CD4-positive, CD25-positive, alpha-beta regulatory T cell (primary cell): Measurements from ENCODE around the gene DACT3. TPM values are rescaled to one million over a fixed set of nuclear protein-coding genes. Genes with fewer than 3 reads are reported as not detected.

Experiments
- ATAC-seq, 2 donors: fragments of 150-1000 bp; cut with Tn5 transposase; one replicate each; pipeline ENCODE4 v1.10.0; 2021; ENCODE audit warnings: low read depth in 2 of 2, moderate number of reproducible peaks in 2 of 2, moderate library complexity in 1 of 2
- DNase-seq, 3 donors: peaks; one replicate each; pipeline versions ENCODE4 v3.0.0 to v3.0.0-alpha.2; 2012 to 2022; ENCODE audit warnings: mixed read lengths in 1 of 3
- H3K27ac ChIP-seq: one replicate; pipeline ENCODE4 v1.7.0; 2013; ENCODE audit warnings: mild to moderate bottlenecking, low read length; ENCODE audit not compliant: insufficient read depth, poor library complexity, severe bottlenecking
- H3K27me3 ChIP-seq: one replicate; pipeline ENCODE4 v1.7.0; 2013; ENCODE audit warnings: low read length; ENCODE audit not compliant: control insufficient read depth, insufficient read depth
- H3K36me3 ChIP-seq: one replicate; pipeline ENCODE4 v1.7.0; 2013; ENCODE audit warnings: mild to moderate bottlenecking, low read length, moderate library complexity; ENCODE audit not compliant: control insufficient read depth, insufficient read depth
- H3K4me1 ChIP-seq: 2 replicates; pipeline ENCODE4 v1.7.0; 2013; ENCODE audit warnings: mild to moderate bottlenecking, low read length; ENCODE audit not compliant: insufficient read depth, control insufficient read depth, poor library complexity, severe bottlenecking
- H3K4me3 ChIP-seq: one replicate; pipeline ENCODE4 v1.7.0; 2013; ENCODE audit warnings: low read depth, mild to moderate bottlenecking, low read length, moderate library complexity
- H3K9me3 ChIP-seq, 2 experiments: 1 replicate in 1 of 2; 2 replicates in 1 of 2; pipeline ENCODE4 v1.7.0; 2013; ENCODE audit warnings: low read length in 2 of 2, mild to moderate bottlenecking in 1 of 2, moderate library complexity in 1 of 2; ENCODE audit not compliant: control insufficient read depth in 2 of 2
- H3K27ac Mint-ChIP-seq, 3 donors: one replicate each; pipeline ENCODE4 v1.8.0; 2020 to 2022; ENCODE audit warnings: mild to moderate bottlenecking in 3 of 3, mixed read lengths in 3 of 3, moderate library complexity in 2 of 3
- H3K27me3 Mint-ChIP-seq: one replicate; pipeline ENCODE4 v1.8.0; 2022; ENCODE audit warnings: mild to moderate bottlenecking, mixed read lengths
- H3K36me3 Mint-ChIP-seq: one replicate; pipeline ENCODE4 v1.8.0; 2020; ENCODE audit warnings: mixed read lengths
- H3K4me1 Mint-ChIP-seq, 4 donors: one replicate each; pipeline ENCODE4 v1.8.0; 2020 to 2022; ENCODE audit warnings: mixed read lengths in 4 of 4, mild to moderate bottlenecking in 1 of 4
- H3K4me3 Mint-ChIP-seq, 4 donors: one replicate each; pipeline ENCODE4 v1.8.0; 2020 to 2022; ENCODE audit warnings: mild to moderate bottlenecking in 4 of 4, mixed read lengths in 4 of 4, moderate library complexity in 3 of 4
- H3K9me3 Mint-ChIP-seq, 7 donors: one replicate each; pipeline ENCODE4 v1.8.0; 2020 to 2022; ENCODE audit warnings: mixed read lengths in 7 of 7, mild to moderate bottlenecking in 3 of 7, moderate library complexity in 2 of 7
- polyA plus RNA-seq, 4 donors: library from polyadenylated mRNA; unstranded; fragments of 300-500 nt; fragmentation: Illumina TruSeq; gene quantifications; one replicate each; pipeline ENCODE4 v1.2.3, GENCODE V29; 2021
- total RNA-seq: library from RNA; stranded (reverse); gene quantifications from one replicate; pipeline ENCODE4 v1.2.3, GENCODE V29; 2022

DACT3 gene
- total and polyA plus RNA-seq, 5 donors from 2014 or later: not detected

DNA sequence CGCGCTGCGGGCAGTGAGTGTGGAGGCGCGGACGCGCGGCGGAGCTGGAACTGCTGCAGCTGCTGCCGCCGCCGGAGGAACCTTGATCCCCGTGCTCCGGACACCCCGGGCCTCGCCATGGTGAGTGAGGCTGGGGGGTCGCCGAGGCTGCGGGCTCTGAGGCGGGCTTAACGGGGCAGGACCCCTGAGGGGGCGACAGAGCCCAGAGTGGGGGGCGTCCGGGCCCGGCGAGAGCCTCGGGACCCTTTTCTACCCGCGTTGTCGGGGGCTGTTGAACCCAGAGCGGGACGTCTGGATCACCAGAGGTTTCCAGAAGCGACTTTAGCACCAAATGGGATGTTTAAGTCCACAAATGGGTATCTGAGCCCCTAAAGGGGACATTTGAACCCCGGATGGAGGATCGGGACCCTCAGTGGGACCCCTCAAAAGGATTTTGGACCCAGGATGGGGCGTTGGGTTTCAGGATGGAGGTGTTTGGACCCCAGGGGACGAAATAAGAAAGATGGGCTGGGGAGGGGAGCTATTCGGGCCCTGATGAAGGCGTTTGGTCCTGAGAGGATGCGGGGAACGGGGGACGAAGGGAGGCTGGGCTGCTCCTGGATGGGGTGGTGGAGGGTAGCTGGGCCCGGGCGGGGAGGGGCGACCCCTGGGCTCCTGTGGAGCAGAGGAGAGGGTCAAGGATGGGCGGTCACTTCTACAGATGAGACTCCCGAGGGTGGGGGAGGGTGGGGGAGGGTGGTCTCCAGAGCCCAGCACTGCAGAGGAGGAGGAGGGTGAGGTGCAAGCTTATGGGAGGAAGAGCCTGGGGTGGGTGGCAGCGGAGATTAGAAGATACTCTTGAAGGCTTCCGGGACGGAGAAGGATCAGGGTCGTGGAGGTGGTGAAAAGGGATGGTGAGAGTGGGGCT is 59.4 kb downstream of the DACT3 start, which contains the start of gene CALM3:
CALM3 (plus strand) TSS at position 13 of the 907 bp plus-strand sequence; CDS start at position 118, 105 bp downstream.
- peaks cover 13 to 54% (median 24%) of the 10 kb centered on the region in 4 donors for H3K4me1 Mint-ChIP-seq

DNA sequence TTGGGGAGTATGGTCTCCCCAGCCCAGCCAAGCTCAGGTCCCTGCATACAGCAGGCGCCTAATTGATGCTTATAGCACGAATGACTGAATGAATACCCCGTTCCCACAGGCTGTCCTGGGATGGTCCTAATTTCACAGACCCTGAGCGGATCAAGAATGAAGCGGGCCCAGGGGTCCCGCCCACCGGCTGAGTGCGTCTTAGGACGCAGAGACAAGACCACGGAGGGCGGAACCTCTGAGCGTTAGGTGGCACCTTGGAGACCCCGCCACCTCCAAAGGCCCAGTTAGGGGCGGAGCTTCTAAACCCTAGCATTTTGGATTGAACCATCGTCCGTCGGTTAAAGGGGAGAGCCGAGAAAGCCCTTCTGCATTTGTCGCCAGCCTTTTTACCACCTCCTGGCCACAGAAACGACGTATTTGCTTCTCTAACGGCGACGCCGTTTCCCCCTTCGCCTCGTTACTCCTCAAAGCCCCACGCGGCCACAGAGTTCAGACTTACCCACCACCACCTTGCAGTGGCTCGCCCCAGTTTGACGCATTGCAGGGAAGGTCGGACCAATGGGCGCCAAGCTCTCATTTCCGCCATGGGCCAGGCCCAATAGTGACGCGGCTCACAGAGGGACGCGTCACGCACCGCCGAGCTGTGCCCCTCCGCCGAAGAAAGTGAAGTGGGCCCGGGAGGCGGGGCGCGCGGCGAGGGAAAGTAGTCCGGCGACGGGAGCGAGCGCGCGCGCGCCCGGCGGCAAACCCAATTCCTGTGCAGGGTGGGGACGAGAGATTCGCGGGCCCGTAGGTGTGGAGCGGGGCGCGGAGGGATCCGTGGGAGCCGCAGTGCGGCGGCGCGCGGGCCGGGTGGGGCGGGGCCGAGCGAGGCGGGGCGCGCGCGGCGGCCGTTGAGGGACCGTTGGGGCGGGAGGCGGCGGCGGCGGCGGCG is 60.3 kb downstream of the DACT3 start:
- Mint-ChIP-seq H3K27me3 (peaks cover 19% of the 10 kb centered on the region), H3K4me3 (peak overlapping the region; percentile 92 to 100 (median 98)), H3K27ac (peak overlapping the region; percentile 100), H3K9me3 (peaks cover 0 to 11% (median 5%) of the 10 kb centered on the region in 7 donors), H3K4me1 (peaks cover 10 to 47% (median 20%) of the 10 kb centered on the region in 4 donors), H3K36me3 (peaks cover 10% of the 10 kb centered on the region)
- H3K27me3 ChIP-seq: no peaks in the 10 kb centered on the region
- H3K9me3 ChIP-seq: peaks cover 6 to 9% of the 10 kb centered on the region in 2 experiments
- H3K4me1 ChIP-seq: peaks cover 38% of the 10 kb centered on the region
- peaks cover 5% of the 10 kb centered on the region for H3K36me3 ChIP-seq
- peak overlapping the region; percentile 99 for H3K27ac ChIP-seq
- peak; percentile 87 for ATAC-seq
- DNase-seq: peak; percentile 93 to 99 (median 98)
- peak overlapping the region; percentile 92 for H3K4me3 ChIP-seq

More for the DNA sequence above, 59.4 kb downstream of the DACT3 start, which contains the start of gene CALM3:
- Histone ChIP-seq H3K27me3 (no peaks in the 10 kb centered on the region), H3K4me1 (peaks cover 38% of the 10 kb centered on the region), H3K36me3 (peaks cover 14% of the 10 kb centered on the region), H3K4me3 (peak within 1 kb of the TSS; percentile 93), H3K27ac (peak within 1 kb of the TSS; percentile 99), H3K9me3 (peaks cover 6 to 9% of the 10 kb centered on the region in 2 experiments)
- H3K4me3 Mint-ChIP-seq: peak within 1 kb of the TSS; percentile 97 to 100 (median 99)
- DNase-seq: no peak
- peaks cover 19% of the 10 kb centered on the region for H3K27me3 Mint-ChIP-seq
- H3K9me3 Mint-ChIP-seq: peaks cover 0 to 11% (median 5%) of the 10 kb centered on the region in 7 donors
- no peak for ATAC-seq
- H3K36me3 Mint-ChIP-seq: peaks cover 17% of the 10 kb centered on the region
- peak within 1 kb of the TSS; percentile 100 for H3K27ac Mint-ChIP-seq

DNA sequence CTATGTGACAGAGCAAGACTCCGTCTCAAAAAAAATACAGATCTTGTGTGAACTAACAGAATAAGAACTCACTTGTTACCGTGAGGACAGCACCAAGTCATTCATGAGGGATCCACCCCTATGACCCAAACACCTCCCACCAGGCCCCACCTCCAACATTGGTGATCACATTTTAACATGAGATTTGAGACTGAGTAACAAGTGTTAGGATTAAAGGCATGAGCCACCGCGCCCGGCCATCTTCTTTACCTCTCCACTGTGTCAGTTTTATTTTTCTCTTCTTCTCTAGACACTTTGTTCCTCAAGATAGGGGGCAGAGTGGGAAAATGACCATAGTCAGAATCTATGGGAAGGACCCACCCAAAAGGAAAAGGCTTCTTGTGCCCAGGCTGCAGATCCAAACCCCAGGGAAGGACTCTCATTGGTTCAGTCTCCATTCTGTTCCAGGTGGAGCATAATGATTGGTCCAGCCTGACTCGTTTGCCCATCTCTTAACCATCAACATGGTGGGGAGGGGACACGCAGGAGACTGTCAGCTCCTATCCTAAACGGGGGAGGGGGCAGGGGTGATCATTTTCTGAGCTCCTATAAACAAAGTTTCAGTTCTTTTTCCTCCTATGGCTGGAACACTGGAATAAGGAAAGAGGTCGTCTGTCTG is 61.1 kb downstream of the DACT3 start:
- no peak for DNase-seq
- Mint-ChIP-seq H3K36me3 (peaks cover 9% of the 10 kb centered on the region), H3K4me1 (peaks cover 10 to 43% (median 20%) of the 10 kb centered on the region in 4 donors)

DNA sequence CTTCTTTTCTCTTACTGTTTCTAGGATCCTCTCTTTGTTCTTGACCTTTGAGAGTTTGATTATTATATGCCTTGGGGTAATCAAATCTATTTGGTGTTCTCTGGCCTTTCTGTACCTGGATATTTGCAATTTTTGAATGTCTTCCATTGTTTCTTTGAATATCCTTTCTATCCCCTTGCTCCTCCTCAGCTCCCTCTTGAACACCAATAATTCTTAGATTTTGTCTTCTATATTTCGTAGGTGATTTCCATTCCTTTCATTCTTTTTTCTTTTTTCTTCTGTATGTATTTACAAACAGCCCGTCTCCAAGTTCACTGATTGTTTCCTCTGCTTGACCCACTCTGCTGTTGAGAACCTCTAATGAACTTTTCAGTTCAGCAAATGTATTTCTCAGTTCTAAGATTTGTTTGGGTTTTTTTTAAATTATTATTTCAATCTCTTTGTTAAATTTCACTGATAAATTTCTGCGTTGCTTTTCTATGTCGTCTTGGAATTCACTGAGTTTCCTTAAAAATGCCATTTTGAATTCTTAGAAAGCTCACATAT is 62.5 kb downstream of the DACT3 start:
- ATAC-seq: no peak
- peaks cover 0 to 11% (median 5%) of the 10 kb centered on the region in 7 donors for H3K9me3 Mint-ChIP-seq
- H3K4me3 Mint-ChIP-seq: peak overlapping the region in 2 of 4 donors; percentile 26 to 97
- H3K4me1 Mint-ChIP-seq: peaks cover 7 to 30% (median 17%) of the 10 kb centered on the region in 4 donors
- Histone ChIP-seq H3K27me3 (no peaks in the 10 kb centered on the region), H3K27ac (no peak overlapping the region), H3K9me3 (peaks cover 6 to 9% of the 10 kb centered on the region in 2 experiments), H3K36me3 (no peaks in the 10 kb centered on the region), H3K4me1 (peaks cover 21% of the 10 kb centered on the region), H3K4me3 (no peak overlapping the region)
- peak overlapping the region in 1 of 3 donors; percentile 77 for H3K27ac Mint-ChIP-seq
- no peak for DNase-seq
- H3K27me3 Mint-ChIP-seq: peaks cover 19% of the 10 kb centered on the region
- peaks cover 9% of the 10 kb centered on the region for H3K36me3 Mint-ChIP-seq

More for the DNA sequence above, 61.1 kb downstream of the DACT3 start:
- Histone ChIP-seq H3K27ac (peak overlapping the region; percentile 99), H3K9me3 (peaks cover 6 to 9% of the 10 kb centered on the region in 2 experiments), H3K27me3 (no peaks in the 10 kb centered on the region), H3K36me3 (no peaks in the 10 kb centered on the region), H3K4me3 (peak overlapping the region; percentile 92), H3K4me1 (peaks cover 34% of the 10 kb centered on the region)
- peak overlapping the region; percentile 92 to 100 (median 98) for H3K4me3 Mint-ChIP-seq
- peaks cover 0 to 11% (median 5%) of the 10 kb centered on the region in 7 donors for H3K9me3 Mint-ChIP-seq
- peaks cover 19% of the 10 kb centered on the region for H3K27me3 Mint-ChIP-seq
- peak overlapping the region; percentile 100 for H3K27ac Mint-ChIP-seq
- ATAC-seq: no peak

Other genes with a start within 250 kb of the DACT3 start
- not detected for gene CCDC8, start 247.6 kb downstream of the DACT3 start, total RNA-seq
- gene CCDC8, start 247.6 kb downstream of the DACT3 start, polyA plus RNA-seq: not detected
- not detected for gene PNMA8C, start 232.2 kb downstream of the DACT3 start, total RNA-seq
- not detected for gene PNMA8C, start 232.2 kb downstream of the DACT3 start, polyA plus RNA-seq
- not detected for gene PNMA8A, start 189.6 kb downstream of the DACT3 start, total RNA-seq
- gene PNMA8A, start 189.6 kb downstream of the DACT3 start, polyA plus RNA-seq: under 1 TPM in 1 of 4 donors, not detected in 3; 0.05 TPM
- not detected for gene PNMA8B, start 165.3 kb downstream of the DACT3 start, total RNA-seq
- gene PNMA8B, start 165.3 kb downstream of the DACT3 start, polyA plus RNA-seq: under 1 TPM in 3 of 4 donors, not detected in 1; 0.57 to 0.80 (median 0.62) TPM
- 286 TPM for gene CALM3, start 59.9 kb downstream of the DACT3 start, total RNA-seq
- gene CALM3, start 59.9 kb downstream of the DACT3 start, polyA plus RNA-seq: 100 to 1,000 TPM; 207 to 361 (median 286) TPM
- gene PTGIR, start 36.1 kb downstream of the DACT3 start, total RNA-seq: 8.6 TPM
- 10 to 100 TPM in 2 of 4 donors, 1 to 10 TPM in 1, under 1 TPM in 1; 0.31 to 16.8 (median 10.1) TPM for gene PTGIR, start 36.1 kb downstream of the DACT3 start, polyA plus RNA-seq
- gene GNG8, start 25.0 kb downstream of the DACT3 start, total RNA-seq: not detected
- gene GNG8, start 25.0 kb downstream of the DACT3 start, polyA plus RNA-seq: 10 to 100 TPM in 1 of 4 donors, 1 to 10 TPM in 2, not detected in 1; 6.8 to 15.7 (median 8.6) TPM
- 171 TPM for gene PRKD2, start 55.9 kb upstream of the DACT3 start, total RNA-seq
- gene PRKD2, start 55.9 kb upstream of the DACT3 start, polyA plus RNA-seq: 10 to 100 TPM; 37.0 to 54.5 (median 44.7) TPM
- 18.7 TPM for gene FKRP, start 84.9 kb upstream of the DACT3 start, total RNA-seq
- gene FKRP, start 84.9 kb upstream of the DACT3 start, polyA plus RNA-seq: 1 to 10 TPM; 2.7 to 4.9 (median 3.5) TPM
- gene STRN4, start 85.3 kb upstream of the DACT3 start, total RNA-seq: 121 TPM
- 10 to 100 TPM; 11.9 to 16.7 (median 15.0) TPM for gene STRN4, start 85.3 kb upstream of the DACT3 start, polyA plus RNA-seq
- 23.9 TPM for gene SLC1A5, start 127.4 kb upstream of the DACT3 start, total RNA-seq
- gene SLC1A5, start 127.4 kb upstream of the DACT3 start, polyA plus RNA-seq: 10 to 100 TPM; 23.6 to 28.8 (median 27.2) TPM
- 41.5 TPM for gene AP2S1, start 189.7 kb upstream of the DACT3 start, total RNA-seq
- gene AP2S1, start 189.7 kb upstream of the DACT3 start, polyA plus RNA-seq: 10 to 100 TPM; 61.3 to 90.1 (median 75.3) TPM
- 47.7 TPM for gene ARHGAP35, start 199.8 kb upstream of the DACT3 start, total RNA-seq
- gene ARHGAP35, start 199.8 kb upstream of the DACT3 start, polyA plus RNA-seq: 1 to 10 TPM; 3.4 to 4.7 (median 4.2) TPM